Measurements from ENCODE around the gene TEPSIN. TPM values are rescaled to one million over a fixed set of nuclear protein-coding genes. Genes with fewer than 3 reads are reported as not detected.

TEPSIN gene
- total and polyA plus RNA-seq, 2 of the 8 experiments (the other 6 are each of a cell fraction or from before 2014, with no cell fraction given), result 22.9 to 28.0 TPM

- no peak for DNase-seq (ENCODE audit: low read depth in 1 of 2, low spot score in 2 of 2)
- H2BK5ac ChIP-seq (ENCODE audit: low read depth, low read length), result no peak overlapping the region
- H3K14ac ChIP-seq (ENCODE audit: insufficient read length), result no peak overlapping the region
- WGBS, 2 experiments (ENCODE audit: extremely low coverage in 1 of 2, insufficient coverage in 1 of 2, insufficient read length in 1 of 2, insufficient replicate concordance in 2 of 2, low coverage in 1 of 2, low lambda C conversion rate in 2 of 2, missing lambda C conversion rate in 1 of 2), result 99% methylated on average over 8 of the region's 9 CpGs; no CpG with 5 or more reads in 1 of the 2 experiments
- no peaks in the 10 kb centered on the region for H3K27me3 ChIP-seq (replicated peaks in 1 of 4; ENCODE audit: control insufficient read depth in 3 of 4, extremely low read depth in 1 of 4, insufficient read depth in 3 of 4, low read length in 3 of 4)
- no peak overlapping the region for H2AFZ ChIP-seq (ENCODE audit: low read length)
- H3K18ac ChIP-seq (ENCODE audit: extremely low read depth, low read length), result no peak overlapping the region
- H2BK12ac ChIP-seq (ENCODE audit: low read depth, low read length), result no peak overlapping the region
- no peak overlapping the region for H3K4me2 ChIP-seq (ENCODE audit: insufficient read depth in 1 of 2, low read depth in 2 of 2, low read length in 2 of 2)
- FAIRE-seq, result no peak
- no peak overlapping the region for H4K91ac ChIP-seq (replicated peaks; ENCODE audit: insufficient read length, low read length)
- no peak overlapping the region for H2BK15ac ChIP-seq (ENCODE audit: low read length)
- no peaks in the 10 kb centered on the region; a peak in 1 of 7 replicates for H3K4me1 ChIP-seq (replicated peaks in 1 of 4; ENCODE audit: control insufficient read depth in 3 of 4, insufficient read depth in 4 of 4, low read length in 3 of 4)
- no peak overlapping the region for H2AK5ac ChIP-seq (ENCODE audit: low read depth, low read length)
- H3K23ac ChIP-seq (ENCODE audit: insufficient read length), result no peak overlapping the region
- ChIA-PET POLR2A (ENCODE audit: partially characterized antibody) (no interaction called here), CTCF (ENCODE audit: partially characterized antibody) (interaction anchor here (2.9 kb wide), 1 partner anchor 12 kb away, joined by 16 read pairs; no protein-coding TSS in a partner anchor)
- peaks cover 7% of the 10 kb centered on the region; the same call in 1 of the 2 replicates for H3K79me1 ChIP-seq (ENCODE audit: low read depth, low read length)
- no peak overlapping the region for H3K56ac ChIP-seq (replicated peaks; ENCODE audit: insufficient read length, low read depth, low read length)
- no peak overlapping the region for H3K4ac ChIP-seq (replicated peaks; ENCODE audit: insufficient read length, low read depth, low read length)
- no peak overlapping the region for H3K4me3 ChIP-seq (ENCODE audit: extremely low read depth in 1 of 4, insufficient read depth in 2 of 4, low read depth in 3 of 4, low read length in 4 of 4)
- no peak overlapping the region for H2BK120ac ChIP-seq (replicated peaks; ENCODE audit: low read depth, low read length)
- no peak overlapping the region for H3K27ac ChIP-seq (ENCODE audit: low read depth, low read length)
- no peak for TF ChIP-seq E2F6 (IDR thresholded peaks at IDR 0.05)
- no peak for TF ChIP-seq ATF3 (IDR thresholded peaks at IDR 0.05; ENCODE audit: insufficient read depth, low read depth, low read length)
- TF ChIP-seq SIRT6 (IDR thresholded peaks at IDR 0.05; ENCODE audit: low read length), result no peak
- no peak for TF ChIP-seq NRF1 (IDR thresholded peaks at IDR 0.05; ENCODE audit: low read depth, low read length)
- TF ChIP-seq SUZ12 (IDR thresholded peaks at IDR 0.05; ENCODE audit: low read length), result no peak
- no peak for TF ChIP-seq SRF (IDR thresholded peaks at IDR 0.05; ENCODE audit: low read depth, low read length)
- TF ChIP-seq TCF12 (IDR thresholded peaks at IDR 0.05; ENCODE audit: low read depth, low read length), result no peak
- TF ChIP-seq RNF2 (IDR thresholded peaks at IDR 0.05; ENCODE audit: borderline replicate concordance, low read depth, low read length, missing control alignments, poor library complexity, severe bottlenecking), result no peak
- no peak for TF ChIP-seq SP2 (IDR thresholded peaks at IDR 0.05; ENCODE audit: low read length)
- TF ChIP-seq RFX5 (IDR thresholded peaks at IDR 0.05; ENCODE audit: borderline replicate concordance, low read depth, low read length), result no peak
- no peak for TF ChIP-seq RXRA (IDR thresholded peaks at IDR 0.05; ENCODE audit: insufficient read depth, low read depth, low read length)
- no peak for TF ChIP-seq JUND (IDR thresholded peaks at IDR 0.05; ENCODE audit: low read length)
- no peak overlapping the region for H2BK20ac ChIP-seq (ENCODE audit: low read length)
- no peaks in the 10 kb centered on the region; a peak in 2 of 4 replicates for H3K79me2 ChIP-seq (ENCODE audit: control insufficient read depth in 1 of 2, insufficient read depth in 2 of 2, low read length in 2 of 2)
- no peak overlapping the region for H4K5ac ChIP-seq (ENCODE audit: insufficient read length, low read depth, low read length)
- peaks cover 3 to 12% of the 10 kb centered on the region in 2 experiments for H4K20me1 ChIP-seq (replicated peaks in 1 of 2; ENCODE audit: control insufficient read depth in 1 of 2, insufficient read depth in 2 of 2, low read length in 2 of 2)
- H3K23me2 ChIP-seq (ENCODE audit: low read depth, low read length), result peaks cover 3% of the 10 kb centered on the region; the same call in 1 of the 2 replicates
- H3K9me3 ChIP-seq (ENCODE audit: insufficient read depth in 2 of 2, low read depth in 1 of 2, low read length in 1 of 2), result no peaks in the 10 kb centered on the region
- H3K36me3 ChIP-seq (ENCODE audit: control insufficient read depth in 2 of 4, insufficient read depth in 4 of 4, low read length in 3 of 4), result peaks cover 0 to 3% (median 0%) of the 10 kb centered on the region in 4 experiments; a peak in 1 of 8 replicates
- no peak overlapping the region for H4K8ac ChIP-seq (ENCODE audit: extremely low read depth, insufficient read depth, low read length)
- no peak overlapping the region for H3K9ac ChIP-seq (replicated peaks in 1 of 4; ENCODE audit: extremely low read depth in 1 of 4, low read depth in 3 of 4, low read length in 3 of 4)
Observed at GRCh38 chr17:81212365-81212764, 26.5 kb downstream of the TEPSIN start.

Measured in H1 (cell line).